Measurements from ENCODE around the gene MRPS11. TPM values are rescaled to one million over a fixed set of nuclear protein-coding genes. Genes with fewer than 3 reads are reported as not detected.

The MRPS11 gene
- total RNA-seq, 1 experiment from 2014 or later, result 48.4 TPM

DNA sequence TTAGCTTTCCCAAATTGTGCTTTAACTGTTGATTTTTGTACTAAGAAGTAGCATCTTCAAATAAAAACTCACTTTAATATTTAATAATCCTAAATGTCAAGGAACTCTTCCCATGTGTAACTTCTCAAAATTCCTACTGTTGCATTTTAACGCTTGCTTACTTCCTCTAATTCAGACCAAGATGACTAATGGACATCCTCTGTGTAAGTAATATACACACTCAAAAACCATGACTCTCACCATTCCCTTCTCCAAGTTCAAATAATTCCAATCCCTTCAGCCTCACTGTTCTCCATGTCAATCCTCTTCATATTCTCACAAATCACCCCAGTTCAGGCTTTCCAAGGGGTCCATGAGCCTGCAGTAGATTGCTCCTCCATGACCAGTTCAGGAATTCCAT lies 13.3 kb upstream of the MRPS11 start:
- CTCF ChIA-PET, result no interaction called here
- no peak for DNase-seq
- Histone ChIP-seq H3K9me3 (no peaks in the 10 kb centered on the region), H3K27me3 (replicated peaks; ENCODE audit: control insufficient read depth, insufficient read depth, low read length) (no peaks in the 10 kb centered on the region), H3K36me3 (ENCODE audit: control insufficient read depth, insufficient read depth, low read length) (no peaks in the 10 kb centered on the region), H3K4me3 (ENCODE audit: low read depth, low read length) (no peak overlapping the region), H3K4me1 (no peaks in the 10 kb centered on the region)
- Mint-ChIP-seq H3K9me3 (ENCODE audit: unreplicated experiment) (no peaks in the 10 kb centered on the region), H3K36me3 (ENCODE audit: insufficient read depth, unreplicated experiment) (peaks cover 12% of the 10 kb centered on the region), H3K4me1 (ENCODE audit: low read depth, unreplicated experiment) (peaks cover 7% of the 10 kb centered on the region), H3K27ac (ENCODE audit: unreplicated experiment) (no peak overlapping the region), H3K27me3 (ENCODE audit: insufficient read depth, unreplicated experiment) (peaks cover 4% of the 10 kb centered on the region), H3K4me3 (ENCODE audit: unreplicated experiment) (no peak overlapping the region)
- no TSS peak for BruUV-seq (replicated peaks)
- intact Hi-C loops (cut with micrococcal nuclease; ENCODE audit: unreplicated experiment), result loop anchor here (2.0 to 10.0 kb wide), 3 partner anchors 19 to 179 kb away; no protein-coding TSS in a partner anchor
- TF ChIP-seq, protein P1, sequence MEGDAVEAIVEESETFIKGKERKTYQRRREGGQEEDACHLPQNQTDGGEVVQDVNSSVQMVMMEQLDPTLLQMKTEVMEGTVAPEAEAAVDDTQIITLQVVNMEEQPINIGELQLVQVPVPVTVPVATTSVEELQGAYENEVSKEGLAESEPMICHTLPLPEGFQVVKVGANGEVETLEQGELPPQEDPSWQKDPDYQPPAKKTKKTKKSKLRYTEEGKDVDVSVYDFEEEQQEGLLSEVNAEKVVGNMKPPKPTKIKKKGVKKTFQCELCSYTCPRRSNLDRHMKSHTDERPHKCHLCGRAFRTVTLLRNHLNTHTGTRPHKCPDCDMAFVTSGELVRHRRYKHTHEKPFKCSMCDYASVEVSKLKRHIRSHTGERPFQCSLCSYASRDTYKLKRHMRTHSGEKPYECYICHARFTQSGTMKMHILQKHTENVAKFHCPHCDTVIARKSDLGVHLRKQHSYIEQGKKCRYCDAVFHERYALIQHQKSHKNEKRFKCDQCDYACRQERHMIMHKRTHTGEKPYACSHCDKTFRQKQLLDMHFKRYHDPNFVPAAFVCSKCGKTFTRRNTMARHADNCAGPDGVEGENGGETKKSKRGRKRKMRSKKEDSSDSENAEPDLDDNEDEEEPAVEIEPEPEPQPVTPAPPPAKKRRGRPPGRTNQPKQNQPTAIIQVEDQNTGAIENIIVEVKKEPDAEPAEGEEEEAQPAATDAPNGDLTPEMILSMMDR (IDR thresholded peaks at IDR 0.05; ENCODE audit: insufficient read depth in 1 of 2, low read depth in 1 of 2, low read length in 1 of 2, severe bottlenecking in 1 of 2, unreplicated experiment in 1 of 2), result no peak
- POLR2A ChIA-PET, result no interaction called here

DNA sequence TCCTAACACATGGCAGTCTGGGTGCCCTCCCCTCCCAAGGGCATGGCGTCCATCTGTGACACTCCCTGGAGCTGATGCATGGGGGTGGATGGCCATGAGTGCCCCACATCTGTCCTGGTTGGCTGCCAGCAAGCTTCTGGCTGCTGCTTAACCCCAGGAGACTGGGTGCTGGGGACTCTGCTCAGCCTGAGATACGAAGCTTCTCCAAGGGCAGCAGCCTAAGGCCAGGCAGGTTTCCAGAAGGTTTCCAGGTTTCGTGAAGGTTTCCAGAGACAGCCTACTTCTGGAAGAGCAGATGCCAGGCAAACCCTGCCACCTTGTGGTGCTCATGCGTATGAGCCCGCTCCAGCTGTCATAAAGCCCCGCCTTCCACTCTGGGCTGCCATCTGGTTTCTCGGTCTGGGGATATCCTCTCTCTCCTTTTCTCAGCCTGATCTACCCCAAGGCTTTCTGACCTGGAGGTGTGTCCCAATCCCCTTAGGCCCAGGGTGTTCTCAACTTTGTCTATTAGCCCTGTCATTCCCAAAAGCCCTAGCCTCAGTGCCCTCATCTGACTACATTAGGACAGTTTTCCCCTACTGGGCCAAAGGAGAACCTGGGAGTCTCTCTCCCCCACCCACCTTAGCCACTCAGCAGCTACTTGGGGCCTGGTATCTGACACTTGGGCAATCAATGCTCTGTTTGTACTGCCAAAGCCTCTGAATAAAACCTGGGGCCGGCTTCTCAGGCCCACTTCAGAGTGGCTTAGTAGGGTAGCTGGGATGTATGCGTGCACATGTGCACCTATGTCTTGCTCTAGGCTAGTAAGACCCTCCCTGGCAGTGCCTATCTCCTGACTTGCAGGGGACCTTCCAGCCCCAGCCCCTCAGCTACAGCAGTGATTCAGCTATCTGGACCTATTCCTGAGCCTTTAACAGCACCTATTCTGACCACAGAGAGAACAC lies 12.4 kb upstream of the MRPS11 start:
- BruUV-seq (replicated peaks), result no TSS peak
- no peaks in the 10 kb centered on the region for H3K9me3 ChIP-seq
- no peak overlapping the region for H3K4me3 ChIP-seq (ENCODE audit: low read depth, low read length)
- H3K4me1 Mint-ChIP-seq (ENCODE audit: low read depth, unreplicated experiment), result peaks cover 7% of the 10 kb centered on the region
- no peak overlapping the region for H3K4me3 Mint-ChIP-seq (ENCODE audit: unreplicated experiment)
- TF ChIP-seq, protein P1 (IDR thresholded peaks at IDR 0.05; ENCODE audit: insufficient read depth in 1 of 2, low read depth in 1 of 2, low read length in 1 of 2, severe bottlenecking in 1 of 2, unreplicated experiment in 1 of 2), result peak; percentile 46 to 69
- DNase-seq, result peak; percentile 57 to 59
- H3K36me3 Mint-ChIP-seq (ENCODE audit: insufficient read depth, unreplicated experiment), result peaks cover 18% of the 10 kb centered on the region
- H3K27me3 ChIP-seq (replicated peaks; ENCODE audit: control insufficient read depth, insufficient read depth, low read length), result no peaks in the 10 kb centered on the region
- no peaks in the 10 kb centered on the region for H3K27me3 Mint-ChIP-seq (ENCODE audit: insufficient read depth, unreplicated experiment)
- H3K27ac Mint-ChIP-seq (ENCODE audit: unreplicated experiment), result no peak overlapping the region
- no peaks in the 10 kb centered on the region for H3K9me3 Mint-ChIP-seq (ENCODE audit: unreplicated experiment)
- intact Hi-C loops (cut with micrococcal nuclease; ENCODE audit: unreplicated experiment), result loop anchor here (2.0 to 10.0 kb wide), 3 partner anchors 20 to 180 kb away; no protein-coding TSS in a partner anchor
- no peaks in the 10 kb centered on the region for H3K4me1 ChIP-seq
- ChIA-PET CTCF (no interaction called here), POLR2A (interaction anchor here (0.6 kb wide), 1 partner anchor 183 kb away, joined by 3 read pairs; no protein-coding TSS in a partner anchor)
- H3K36me3 ChIP-seq (ENCODE audit: control insufficient read depth, insufficient read depth, low read length), result no peaks in the 10 kb centered on the region

DNA sequence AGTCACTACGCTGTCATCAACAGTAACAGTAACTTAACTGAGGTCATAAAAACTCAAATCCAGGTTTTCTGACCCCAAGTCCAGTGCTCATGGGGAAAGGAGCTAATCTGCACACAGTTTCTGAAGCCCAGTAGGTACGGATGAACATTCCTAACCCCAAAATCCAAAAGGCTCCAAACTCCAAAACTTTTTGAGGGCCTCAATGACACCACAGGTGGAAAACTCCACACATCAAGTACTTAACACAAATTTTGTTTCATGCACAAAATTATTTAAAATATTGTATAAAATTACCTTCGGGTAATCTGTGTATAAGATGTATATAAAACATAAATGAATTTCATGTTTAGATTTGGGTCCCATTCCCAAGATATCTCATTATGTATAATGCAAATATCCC lies 10.8 kb upstream of the MRPS11 start:
- H3K4me3 ChIP-seq (ENCODE audit: low read depth, low read length), result no peak overlapping the region
- no peak overlapping the region for H3K4me3 Mint-ChIP-seq (ENCODE audit: unreplicated experiment)
- TF ChIP-seq, protein P1 (IDR thresholded peaks at IDR 0.05; ENCODE audit: insufficient read depth in 1 of 2, low read depth in 1 of 2, low read length in 1 of 2, severe bottlenecking in 1 of 2, unreplicated experiment in 1 of 2), result no peak
- no peaks in the 10 kb centered on the region for H3K27me3 ChIP-seq (replicated peaks; ENCODE audit: control insufficient read depth, insufficient read depth, low read length)
- no peaks in the 10 kb centered on the region for H3K9me3 ChIP-seq
- BruUV-seq (replicated peaks), result no TSS peak
- DNase-seq, result no peak
- intact Hi-C loops (cut with micrococcal nuclease; ENCODE audit: unreplicated experiment), result loop anchor here (10.0 kb wide), 1 partner anchor 182 kb away; no protein-coding TSS in a partner anchor
- H3K36me3 ChIP-seq (ENCODE audit: control insufficient read depth, insufficient read depth, low read length), result no peaks in the 10 kb centered on the region
- H3K27me3 Mint-ChIP-seq (ENCODE audit: insufficient read depth, unreplicated experiment), result no peaks in the 10 kb centered on the region
- H3K9me3 Mint-ChIP-seq (ENCODE audit: unreplicated experiment), result no peaks in the 10 kb centered on the region
- POLR2A ChIA-PET, result no interaction called here
- no peak overlapping the region for H3K27ac Mint-ChIP-seq (ENCODE audit: unreplicated experiment)
- CTCF ChIA-PET, result interaction anchor here (0.6 kb wide), 2 partner anchors 8 to 198 kb away, joined by 3 to 4 read pairs; no protein-coding TSS in a partner anchor
- H3K4me1 Mint-ChIP-seq (ENCODE audit: low read depth, unreplicated experiment), result peaks cover 7% of the 10 kb centered on the region
- peaks cover 31% of the 10 kb centered on the region for H3K36me3 Mint-ChIP-seq (ENCODE audit: insufficient read depth, unreplicated experiment)
- H3K4me1 ChIP-seq, result no peaks in the 10 kb centered on the region

All from Caco-2 (cell line).